ENCODE results near the gene EPHA7. TPM values are rescaled to one million over a fixed set of nuclear protein-coding genes. Genes with fewer than 3 reads are reported as not detected.

The EPHA7 gene
- total and polyA plus RNA-seq, 2 of the 4 experiments (the other 2 are of a cell fraction), result not detected

DNA sequence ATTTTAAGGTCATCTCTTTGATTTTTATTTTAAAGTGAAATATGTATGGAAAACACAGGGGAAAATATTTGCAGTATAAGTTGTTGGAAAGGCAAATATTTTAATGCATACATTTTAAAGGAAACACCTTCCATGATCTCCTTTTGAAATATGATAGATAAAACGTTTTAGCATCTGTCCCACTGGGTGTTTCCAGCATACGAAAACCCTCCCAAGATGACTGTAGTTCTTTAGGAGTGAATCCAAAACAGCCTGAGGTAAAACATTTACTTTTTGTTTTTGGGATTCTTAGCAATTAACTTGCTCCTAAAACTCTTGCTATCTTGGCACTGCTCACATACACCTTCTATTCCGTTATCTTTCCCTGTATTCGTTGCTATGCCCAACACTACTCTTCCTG, 210.0 kb downstream of the EPHA7 start:
- Histone ChIP-seq H4K91ac (ENCODE audit: insufficient read depth, low read depth, low read length) (no peak overlapping the region), H4K8ac (ENCODE audit: low read depth in 2 of 2, low read length in 2 of 2) (no peak overlapping the region), H3K9me1 (ENCODE audit: insufficient read depth, low read length) (no peaks in the 10 kb centered on the region), H4K20me1 (ENCODE audit: insufficient read depth, low read length) (no peaks in the 10 kb centered on the region), H2BK20ac (ENCODE audit: low read depth, low read length) (no peak overlapping the region), H2BK15ac (ENCODE audit: low read depth, low read length) (no peak overlapping the region), H2AK5ac (ENCODE audit: low read depth, low read length) (no peak overlapping the region), H3K9me3 (ENCODE audit: control insufficient read depth, insufficient read depth, low read length) (peaks cover 3% of the 10 kb centered on the region; the same call in 1 of the 2 replicates), H3K4ac (ENCODE audit: low read depth, low read length) (no peak overlapping the region), H2BK120ac (ENCODE audit: low read depth, low read length) (no peak overlapping the region), H3K56ac (ENCODE audit: extremely low read depth, insufficient read depth, low read length) (no peak overlapping the region), H4K5ac (ENCODE audit: low read depth, low read length) (no peak overlapping the region), H3K4me1 (ENCODE audit: control insufficient read depth, insufficient read depth, low read length) (no peaks in the 10 kb centered on the region), H3K36me3 (ENCODE audit: control insufficient read depth, insufficient read depth, low read length) (no peaks in the 10 kb centered on the region), H3K4me2 (ENCODE audit: low read depth, low read length) (no peak overlapping the region), H2AFZ (replicated peaks; ENCODE audit: low read length, poor library complexity) (no peak overlapping the region), H3K9ac (ENCODE audit: low read depth, low read length) (no peak overlapping the region), H3K18ac (ENCODE audit: low read depth, low read length) (no peak overlapping the region), H3K27ac (ENCODE audit: insufficient read depth, low read length) (no peak overlapping the region), H3K79me1 (ENCODE audit: low read depth in 1 of 2, low read length in 2 of 2) (no peaks in the 10 kb centered on the region), H3K27me3 (ENCODE audit: control insufficient read depth, insufficient read depth, low read length) (no peaks in the 10 kb centered on the region), H3K14ac (replicated peaks; ENCODE audit: low read depth, low read length) (no peak overlapping the region), H3K4me3 (ENCODE audit: insufficient read depth, low read depth, low read length) (no peak overlapping the region), H2AK9ac (replicated peaks; ENCODE audit: low read depth, low read length, poor library complexity) (no peak overlapping the region), H2BK5ac (ENCODE audit: low read depth, low read length, poor library complexity, severe bottlenecking) (no peak overlapping the region), H3K23ac (ENCODE audit: low read depth, low read length) (no peak overlapping the region)
- in situ Hi-C loops (cut with MboI; ENCODE audit: low sequenced_read_pairs) (no loop called here), intact Hi-C loops (cut with micrococcal nuclease) (no loop called here), dilution Hi-C loops (cut with HindIII; ENCODE audit: low sequenced_read_pairs, unreplicated experiment) (no loop called here)
- 8% methylated on average over 2 of the region's 4 CpGs; no CpG with 5 or more reads in 1 of the 2 experiments for WGBS, 2 experiments (ENCODE audit: extremely low coverage in 2 of 2, insufficient read length in 1 of 2)
- TF ChIP-seq CHD1 (IDR thresholded peaks at IDR 0.05; ENCODE audit: low read depth, low read length), result no peak
- DNase-seq, result no peak
- ChIA-PET CTCF (no interaction called here), POLR2A (ENCODE audit: unreplicated experiment) (no interaction called here)
- no peak for ATAC-seq (ENCODE audit: low read depth)
- BruUV-seq (replicated peaks), result no TSS peak
